Kidney epithelial cell (primary cell): ENCODE results near the gene AP1S3. TPM values are rescaled to one million over a fixed set of nuclear protein-coding genes. Genes with fewer than 3 reads are reported as not detected.

Experiments used
- DNase-seq: peaks from one replicate; pipeline ENCODE4 v3.0.0-alpha.2; 2010; ENCODE audit warnings: low read depth
- H3K27me3 ChIP-seq: 2 replicates; pipeline ENCODE4 v1.6.0; 2011; ENCODE audit warnings: low read length; ENCODE audit not compliant: control insufficient read depth, insufficient read depth
- H3K36me3 ChIP-seq: 2 replicates; pipeline ENCODE4 v1.5.1; 2011; ENCODE audit warnings: low read length; ENCODE audit not compliant: control insufficient read depth, insufficient read depth
- H3K4me3 ChIP-seq: 2 replicates; pipeline ENCODE4 v1.5.1; 2011; ENCODE audit warnings: low read depth, mild to moderate bottlenecking, control low read depth, low read length
- CTCF ChIP-seq: IDR thresholded peaks from 2 replicates; pipeline ENCODE4 v1.5.1; 2011; ENCODE audit warnings: mild to moderate bottlenecking, moderate library complexity, low read length, control low read depth, inconsistent platforms; ENCODE audit not compliant: insufficient read depth, poor library complexity, severe bottlenecking
- total RNA-seq: library from RNA; depleted of rRNA; stranded (reverse); fragments of >200 nt; gene quantifications from 2 replicates; pipeline ENCODE4 v1.2.3, GENCODE V29; 2015

AP1S3 gene
- total RNA-seq, 1 donor from 2014 or later, result 22.4 TPM

- TF ChIP-seq CTCF, result no peak
- no peaks in the 10 kb centered on the region for H3K36me3 ChIP-seq
- H3K4me3 ChIP-seq, result no peak overlapping the region
- DNase-seq, result no peak
- no peaks in the 10 kb centered on the region for H3K27me3 ChIP-seq
Observed at GRCh38 chr2:223832241-223832903, 5.0 kb downstream of the AP1S3 start.

- no peak for TF ChIP-seq CTCF
- no peak for DNase-seq
- no peak overlapping the region for H3K4me3 ChIP-seq
- H3K27me3 ChIP-seq, result no peaks in the 10 kb centered on the region
- no peaks in the 10 kb centered on the region for H3K36me3 ChIP-seq
Observed at GRCh38 chr2:223829128-223829527, 8.3 kb downstream of the AP1S3 start.

DNA sequence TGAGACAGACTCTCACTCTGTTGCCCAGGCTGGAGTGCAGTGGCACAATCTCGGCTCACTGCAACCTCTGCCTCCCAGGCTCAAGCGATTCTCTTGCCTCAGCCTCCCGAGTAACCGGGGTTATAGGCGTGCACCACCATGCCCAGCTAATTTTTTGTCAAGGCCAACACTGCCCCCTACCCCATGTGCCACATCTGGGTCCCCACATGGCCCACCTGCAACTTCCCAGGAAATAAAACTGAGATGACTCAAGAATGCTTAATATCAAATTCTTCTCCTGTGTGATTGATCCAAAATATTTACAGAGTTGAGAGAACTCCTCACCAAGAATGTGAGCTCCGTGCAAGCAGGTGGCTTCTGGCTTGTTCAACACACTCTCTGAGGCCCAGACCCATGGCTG, 9.1 kb downstream of the AP1S3 start:
- Histone ChIP-seq H3K36me3 (no peaks in the 10 kb centered on the region), H3K27me3 (no peaks in the 10 kb centered on the region), H3K4me3 (no peak overlapping the region)
- no peak for TF ChIP-seq CTCF
- DNase-seq, result no peak

- DNase-seq, result no peak
- Histone ChIP-seq H3K4me3 (no peak overlapping the region), H3K27me3 (no peaks in the 10 kb centered on the region), H3K36me3 (no peaks in the 10 kb centered on the region)
- TF ChIP-seq CTCF, result no peak
Observed at GRCh38 chr2:223826995-223827394, 10.4 kb downstream of the AP1S3 start.

GRCh38 chr2:223824301-223824700, 13.1 kb downstream of the AP1S3 start:
- H3K36me3 ChIP-seq, result no peaks in the 10 kb centered on the region
- DNase-seq, result no peak
- TF ChIP-seq CTCF, result no peak
- H3K27me3 ChIP-seq, result no peaks in the 10 kb centered on the region
- H3K4me3 ChIP-seq, result no peak overlapping the region

GRCh38 chr2:223822818-223823217, 14.6 kb downstream of the AP1S3 start:
- no peaks in the 10 kb centered on the region for H3K27me3 ChIP-seq
- no peak for DNase-seq
- H3K4me3 ChIP-seq, result no peak overlapping the region
- TF ChIP-seq CTCF, result no peak
- no peaks in the 10 kb centered on the region for H3K36me3 ChIP-seq
